ENCODE measurements around the gene EFCAB11.

DNA sequence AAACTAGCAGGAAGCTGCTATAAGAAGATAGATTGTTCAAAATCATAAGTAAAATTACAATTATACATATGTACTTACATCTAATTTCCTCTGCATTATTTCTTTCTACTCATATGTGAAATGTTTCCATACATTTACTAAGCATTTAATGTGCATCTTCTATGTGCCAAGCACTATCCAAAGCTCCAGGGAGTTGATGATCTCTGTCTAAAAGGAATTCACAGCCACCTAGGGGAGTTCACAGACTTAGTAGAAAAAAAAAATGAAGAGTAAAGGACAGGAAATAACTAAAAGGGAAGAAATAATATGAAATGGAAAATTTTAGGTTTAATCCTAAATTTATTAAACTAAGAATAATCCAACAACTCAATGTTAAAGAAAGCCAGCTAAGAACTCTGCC lies 91.7 kb downstream of the EFCAB11 start:
- TF ChIP-seq, protein P1, sequence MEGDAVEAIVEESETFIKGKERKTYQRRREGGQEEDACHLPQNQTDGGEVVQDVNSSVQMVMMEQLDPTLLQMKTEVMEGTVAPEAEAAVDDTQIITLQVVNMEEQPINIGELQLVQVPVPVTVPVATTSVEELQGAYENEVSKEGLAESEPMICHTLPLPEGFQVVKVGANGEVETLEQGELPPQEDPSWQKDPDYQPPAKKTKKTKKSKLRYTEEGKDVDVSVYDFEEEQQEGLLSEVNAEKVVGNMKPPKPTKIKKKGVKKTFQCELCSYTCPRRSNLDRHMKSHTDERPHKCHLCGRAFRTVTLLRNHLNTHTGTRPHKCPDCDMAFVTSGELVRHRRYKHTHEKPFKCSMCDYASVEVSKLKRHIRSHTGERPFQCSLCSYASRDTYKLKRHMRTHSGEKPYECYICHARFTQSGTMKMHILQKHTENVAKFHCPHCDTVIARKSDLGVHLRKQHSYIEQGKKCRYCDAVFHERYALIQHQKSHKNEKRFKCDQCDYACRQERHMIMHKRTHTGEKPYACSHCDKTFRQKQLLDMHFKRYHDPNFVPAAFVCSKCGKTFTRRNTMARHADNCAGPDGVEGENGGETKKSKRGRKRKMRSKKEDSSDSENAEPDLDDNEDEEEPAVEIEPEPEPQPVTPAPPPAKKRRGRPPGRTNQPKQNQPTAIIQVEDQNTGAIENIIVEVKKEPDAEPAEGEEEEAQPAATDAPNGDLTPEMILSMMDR (IDR thresholded peaks at IDR 0.05; ENCODE audit: low read length): no peak
- TF ChIP-seq EZH2phosphoT487 (IDR thresholded peaks at IDR 0.05; ENCODE audit: low read length) (no peak), EZH2 (optimal IDR thresholded peaks at IDR 0.05; ENCODE audit: low read depth, low read length) (no peak)

Measured in MM.1S (cell line).